CD4-positive, alpha-beta T cell (primary cell): ENCODE measurements around the gene IFI27L1. TPM values are rescaled to one million over a fixed set of nuclear protein-coding genes. Genes with fewer than 3 reads are reported as not detected.
A peak's percentile ranks its signal among the peaks of the same experiment; 100 is the strongest.

Experiments used
- ATAC-seq: fragments of 200-7000 bp; cut with Tn5 transposase; one replicate; pipeline ENCODE4 v1.10.0; 2022; ENCODE audit warnings: mild to moderate bottlenecking; ENCODE audit not compliant: poor library complexity
- CTCF ChIA-PET: fragments of 350-600 bp; sonication (Branson Sonifier 250); formaldehyde crosslinking; loops from one replicate; lab custom pipeline; 2021; ENCODE audit warnings: antibody characterized with exemption, inconsistent platforms; lab: Charles Lee
- POLR2A ChIA-PET: fragments of 350-600 bp; sonication (Branson Sonifier 250); formaldehyde crosslinking; loops from one replicate; lab custom pipeline; 2021; ENCODE audit warnings: antibody characterized with exemption, inconsistent platforms; lab: Charles Lee
- DNase-seq, 14 experiments: peaks; one replicate each; pipeline ENCODE4 v3.0.0-alpha.2; 2013 to 2020; ENCODE audit warnings: mixed read lengths in 2 of 14
- H3K27ac ChIP-seq, 2 donors: one replicate each; pipeline versions ENCODE4 v1.5.1 to v1.7.0; 2013; ENCODE audit warnings: low read length in 2 of 2, low read depth in 1 of 2, mild to moderate bottlenecking in 1 of 2
- H3K27me3 ChIP-seq, 2 experiments: 1 replicate in 1 of 2; 2 replicates in 1 of 2; pipeline versions ENCODE4 v1.6.1 to v1.7.0; 2013; ENCODE audit warnings: low read length in 2 of 2, control low read depth in 1 of 2, mild to moderate bottlenecking in 1 of 2, moderate library complexity in 1 of 2; ENCODE audit not compliant: insufficient read depth in 2 of 2, control insufficient read depth in 1 of 2
- H3K36me3 ChIP-seq: one replicate; pipeline ENCODE4 v1.6.1; 2013; ENCODE audit warnings: low read length, control low read depth; ENCODE audit not compliant: insufficient read depth
- H3K4me1 ChIP-seq: one replicate; pipeline ENCODE4 v1.6.1; 2013; ENCODE audit warnings: low read length, control low read depth; ENCODE audit not compliant: insufficient read depth
- H3K4me3 ChIP-seq: one replicate; pipeline ENCODE4 v1.5.1; 2013; ENCODE audit warnings: mild to moderate bottlenecking, low read length, moderate library complexity
- H3K9me3 ChIP-seq, 2 experiments: 1 replicate in 1 of 2; 2 replicates in 1 of 2; pipeline versions ENCODE4 v1.6.1 to v1.7.0; 2013; ENCODE audit warnings: low read length in 2 of 2, mild to moderate bottlenecking in 2 of 2, control low read depth in 1 of 2, moderate library complexity in 1 of 2; ENCODE audit not compliant: control insufficient read depth in 1 of 2, insufficient read depth in 1 of 2
- H3K27ac Mint-ChIP-seq: one replicate; pipeline ENCODE4 v1.8.0; 2020; ENCODE audit warnings: mixed read lengths
- H3K27me3 Mint-ChIP-seq: one replicate; pipeline ENCODE4 v1.8.0; 2021; ENCODE audit warnings: mixed read lengths
- H3K36me3 Mint-ChIP-seq: one replicate; pipeline ENCODE4 v1.8.0; 2021; ENCODE audit warnings: low read depth, mixed read lengths
- H3K4me1 Mint-ChIP-seq: one replicate; pipeline ENCODE4 v1.8.0; 2021; ENCODE audit warnings: low read depth, mixed read lengths
- H3K4me3 Mint-ChIP-seq: one replicate; pipeline ENCODE4 v1.8.0; 2020; ENCODE audit warnings: mild to moderate bottlenecking, mixed read lengths
- H3K9me3 Mint-ChIP-seq: one replicate; pipeline ENCODE4 v1.8.0; 2020; ENCODE audit warnings: mixed read lengths
- intact Hi-C, 2 experiments: fragments of 100-400 bp; cut with DNase I in 1 of 2; cut with micrococcal nuclease in 1 of 2; formaldehyde crosslinking; loops; one replicate each; pipeline versions ENCODE4 v1.15.1 to v1.9.0; 2023 to 2025; cut with DNase I, micrococcal nuclease
- total RNA-seq, 174 experiments: library from RNA in 2 of 174; stranded (reverse) in 2 of 174; gene quantifications; one replicate each; pipeline ENCODE4 v1.2.3 and lab custom pipeline; 2021 to 2026
- TF ChIP-seq, protein P1 (sequence below): fragments of 200-600 bp; IDR thresholded peaks from one replicate; pipeline ENCODE4 v1.8.0; 2022; ENCODE audit warnings: antibody characterized with exemption, mild to moderate bottlenecking

The IFI27L1 gene
- total RNA-seq, 2 experiments from 2014 or later: 14.1 to 14.3 TPM

DNA sequence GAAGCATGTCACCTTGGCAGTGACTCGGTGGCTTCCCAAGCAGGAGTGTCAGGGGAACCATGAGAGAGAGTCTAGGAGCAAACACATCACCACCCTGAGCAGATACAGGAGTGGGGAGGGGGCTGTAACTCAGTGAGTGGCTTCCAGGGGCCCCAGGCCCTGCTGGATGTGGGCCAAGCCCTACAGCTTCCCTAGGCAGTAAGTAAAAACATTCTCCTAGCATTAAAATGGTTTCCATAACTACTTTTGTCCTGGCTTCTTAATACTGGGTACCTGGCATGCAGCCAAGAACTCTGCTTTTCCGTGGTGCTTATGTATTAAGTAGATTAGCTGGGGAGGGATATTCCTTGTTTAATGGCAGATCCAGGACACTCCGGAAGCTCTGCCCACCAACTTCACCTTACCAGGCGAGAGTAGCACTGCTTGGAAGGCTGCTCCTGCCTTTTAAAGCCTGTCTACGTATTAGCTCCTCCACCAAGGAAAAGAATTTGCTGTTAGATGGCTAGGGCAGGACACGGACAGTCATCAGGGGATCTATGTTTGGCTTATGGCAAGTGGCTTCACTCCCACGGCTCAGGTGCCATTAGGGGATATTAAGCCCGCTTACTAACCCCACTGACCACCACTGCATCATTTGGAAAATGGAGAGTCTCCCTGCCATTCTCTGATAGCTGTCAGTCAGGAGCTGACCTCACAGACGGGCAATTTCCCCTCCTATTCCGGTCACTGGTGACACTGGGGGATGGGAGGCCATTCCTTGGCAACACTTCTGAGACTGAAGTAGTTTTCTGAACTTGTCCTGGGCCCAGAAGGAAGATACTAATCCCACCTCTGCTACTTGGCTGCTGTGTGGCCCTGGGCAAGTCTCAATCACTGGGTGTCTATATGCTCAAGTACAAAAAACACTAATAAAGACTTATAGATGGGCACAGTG, 32.2 kb upstream of the IFI27L1 start:
- no peaks in the 10 kb centered on the region for H3K27me3 Mint-ChIP-seq
- H3K4me1 Mint-ChIP-seq: peaks cover 8% of the 10 kb centered on the region
- H3K36me3 ChIP-seq: peaks cover 93% of the 10 kb centered on the region
- no peaks in the 10 kb centered on the region for H3K9me3 Mint-ChIP-seq
- no peak overlapping the region for H3K4me3 ChIP-seq
- H3K9me3 ChIP-seq: no peaks in the 10 kb centered on the region
- intact Hi-C loops: no loop called here
- H3K36me3 Mint-ChIP-seq: peaks cover 98% of the 10 kb centered on the region
- no peaks in the 10 kb centered on the region for H3K27me3 ChIP-seq
- H3K4me1 ChIP-seq: no peaks in the 10 kb centered on the region
- ATAC-seq (no peak), DNase-seq (peak in 2 of 14 experiments; percentile 2 to 14)
- H3K27ac Mint-ChIP-seq: peak overlapping the region; percentile 35
- TF ChIP-seq, protein P1, sequence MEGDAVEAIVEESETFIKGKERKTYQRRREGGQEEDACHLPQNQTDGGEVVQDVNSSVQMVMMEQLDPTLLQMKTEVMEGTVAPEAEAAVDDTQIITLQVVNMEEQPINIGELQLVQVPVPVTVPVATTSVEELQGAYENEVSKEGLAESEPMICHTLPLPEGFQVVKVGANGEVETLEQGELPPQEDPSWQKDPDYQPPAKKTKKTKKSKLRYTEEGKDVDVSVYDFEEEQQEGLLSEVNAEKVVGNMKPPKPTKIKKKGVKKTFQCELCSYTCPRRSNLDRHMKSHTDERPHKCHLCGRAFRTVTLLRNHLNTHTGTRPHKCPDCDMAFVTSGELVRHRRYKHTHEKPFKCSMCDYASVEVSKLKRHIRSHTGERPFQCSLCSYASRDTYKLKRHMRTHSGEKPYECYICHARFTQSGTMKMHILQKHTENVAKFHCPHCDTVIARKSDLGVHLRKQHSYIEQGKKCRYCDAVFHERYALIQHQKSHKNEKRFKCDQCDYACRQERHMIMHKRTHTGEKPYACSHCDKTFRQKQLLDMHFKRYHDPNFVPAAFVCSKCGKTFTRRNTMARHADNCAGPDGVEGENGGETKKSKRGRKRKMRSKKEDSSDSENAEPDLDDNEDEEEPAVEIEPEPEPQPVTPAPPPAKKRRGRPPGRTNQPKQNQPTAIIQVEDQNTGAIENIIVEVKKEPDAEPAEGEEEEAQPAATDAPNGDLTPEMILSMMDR: no peak
- no peak overlapping the region for H3K27ac ChIP-seq
- ChIA-PET CTCF (interaction anchor here (1.0 kb wide), 1 partner anchor 80 kb away, joined by 3 read pairs; no protein-coding TSS in a partner anchor), POLR2A (no interaction called here)
- no peak overlapping the region for H3K4me3 Mint-ChIP-seq

DNA sequence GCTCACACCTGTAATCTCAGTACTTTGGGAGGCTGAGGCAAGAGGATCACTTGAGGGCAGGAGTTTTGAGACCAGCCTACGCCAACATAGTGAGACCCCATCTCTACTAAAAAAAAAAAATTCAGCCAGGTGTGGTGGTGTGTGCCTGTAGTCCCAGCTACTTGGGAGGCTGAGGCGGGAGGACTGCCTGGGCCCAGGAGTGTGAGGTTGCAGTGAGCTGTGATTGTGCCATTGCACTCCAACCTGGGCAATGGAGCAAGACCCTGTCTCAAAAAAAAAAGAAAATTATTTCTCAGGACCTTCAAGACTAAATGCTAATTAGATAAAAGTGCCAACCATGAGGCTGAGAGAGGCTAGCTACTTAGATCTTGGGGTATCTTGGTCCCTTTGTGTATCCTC, 31.5 kb upstream of the IFI27L1 start:
- Histone ChIP-seq H3K4me3 (no peak overlapping the region), H3K9me3 (no peaks in the 10 kb centered on the region), H3K27ac (no peak overlapping the region), H3K4me1 (no peaks in the 10 kb centered on the region), H3K27me3 (no peaks in the 10 kb centered on the region), H3K36me3 (peaks cover 96% of the 10 kb centered on the region)
- Mint-ChIP-seq H3K36me3 (peaks cover 98% of the 10 kb centered on the region), H3K27me3 (no peaks in the 10 kb centered on the region), H3K27ac (peak overlapping the region; percentile 35), H3K4me1 (peaks cover 14% of the 10 kb centered on the region), H3K4me3 (no peak overlapping the region), H3K9me3 (no peaks in the 10 kb centered on the region)
- ChIA-PET POLR2A (interaction anchor here (0.6 kb wide), 1 partner anchor 18 kb away, joined by 5 read pairs; no protein-coding TSS in a partner anchor), CTCF (no interaction called here)
- intact Hi-C loops: loop anchor here in 1 of 2 experiments (2.0 kb wide), 1 partner anchor 131 kb away; no protein-coding TSS in a partner anchor
- TF ChIP-seq, protein P1: no peak
- ATAC-seq: no peak
- DNase-seq: peak in 1 of 14 experiments; percentile 5

DNA sequence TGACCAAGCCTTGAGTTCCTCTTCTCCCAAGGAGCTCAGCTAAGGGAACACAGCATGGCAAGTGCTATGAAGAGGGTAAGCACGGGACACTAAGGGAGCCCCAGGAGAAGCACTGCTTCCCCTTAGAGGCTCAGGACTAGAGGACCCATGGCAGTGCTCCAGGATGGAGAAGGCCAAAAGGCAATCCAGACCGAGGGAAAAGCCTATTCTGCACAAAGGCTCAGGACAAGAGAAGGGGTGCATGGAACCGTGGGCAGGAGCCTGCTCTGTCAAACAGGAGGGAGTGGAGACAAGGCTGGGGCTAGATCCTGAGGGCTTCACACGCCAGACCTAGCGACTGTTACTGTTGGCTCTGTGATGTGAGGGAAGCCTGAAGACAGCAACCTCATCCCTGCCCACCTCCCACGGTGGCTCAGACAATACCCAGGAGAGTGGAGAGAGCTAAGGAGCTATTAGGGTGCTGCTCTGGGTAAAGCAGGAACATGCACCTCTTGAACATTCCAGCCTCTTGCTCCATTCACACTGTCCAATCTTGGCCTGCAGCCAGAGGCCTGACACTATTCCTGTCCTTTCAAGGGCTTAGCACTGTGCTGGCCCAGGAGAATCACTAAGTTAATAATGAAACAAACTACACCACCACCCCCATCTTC, 30.8 kb upstream of the IFI27L1 start:
- no peaks in the 10 kb centered on the region for H3K27me3 Mint-ChIP-seq
- DNase-seq (peak in 2 of 14 experiments; percentile 4 to 5), ATAC-seq (no peak)
- CTCF ChIA-PET: no interaction called here
- H3K4me3 Mint-ChIP-seq: peak overlapping the region; percentile 30
- H3K27ac Mint-ChIP-seq: peak overlapping the region; percentile 69
- Histone ChIP-seq H3K9me3 (no peaks in the 10 kb centered on the region), H3K27ac (no peak overlapping the region), H3K4me1 (no peaks in the 10 kb centered on the region), H3K36me3 (peaks cover 97% of the 10 kb centered on the region), H3K4me3 (no peak overlapping the region), H3K27me3 (no peaks in the 10 kb centered on the region)
- intact Hi-C loops: loop anchor here in 1 of 2 experiments (2.0 kb wide), 1 partner anchor 130 kb away; no protein-coding TSS in a partner anchor
- H3K36me3 Mint-ChIP-seq: peaks cover 98% of the 10 kb centered on the region
- POLR2A ChIA-PET: interaction anchor here (0.6 to 0.7 kb wide), 2 partner anchors 17 to 31 kb away, joined by 3 to 5 read pairs; partner anchors contain the start of genes DDX24 and IFI27L1
- no peaks in the 10 kb centered on the region for H3K9me3 Mint-ChIP-seq
- TF ChIP-seq, protein P1: no peak
- peaks cover 16% of the 10 kb centered on the region for H3K4me1 Mint-ChIP-seq
